ENCODE results near the gene NDUFS6.

NDUFS6 gene

DNA sequence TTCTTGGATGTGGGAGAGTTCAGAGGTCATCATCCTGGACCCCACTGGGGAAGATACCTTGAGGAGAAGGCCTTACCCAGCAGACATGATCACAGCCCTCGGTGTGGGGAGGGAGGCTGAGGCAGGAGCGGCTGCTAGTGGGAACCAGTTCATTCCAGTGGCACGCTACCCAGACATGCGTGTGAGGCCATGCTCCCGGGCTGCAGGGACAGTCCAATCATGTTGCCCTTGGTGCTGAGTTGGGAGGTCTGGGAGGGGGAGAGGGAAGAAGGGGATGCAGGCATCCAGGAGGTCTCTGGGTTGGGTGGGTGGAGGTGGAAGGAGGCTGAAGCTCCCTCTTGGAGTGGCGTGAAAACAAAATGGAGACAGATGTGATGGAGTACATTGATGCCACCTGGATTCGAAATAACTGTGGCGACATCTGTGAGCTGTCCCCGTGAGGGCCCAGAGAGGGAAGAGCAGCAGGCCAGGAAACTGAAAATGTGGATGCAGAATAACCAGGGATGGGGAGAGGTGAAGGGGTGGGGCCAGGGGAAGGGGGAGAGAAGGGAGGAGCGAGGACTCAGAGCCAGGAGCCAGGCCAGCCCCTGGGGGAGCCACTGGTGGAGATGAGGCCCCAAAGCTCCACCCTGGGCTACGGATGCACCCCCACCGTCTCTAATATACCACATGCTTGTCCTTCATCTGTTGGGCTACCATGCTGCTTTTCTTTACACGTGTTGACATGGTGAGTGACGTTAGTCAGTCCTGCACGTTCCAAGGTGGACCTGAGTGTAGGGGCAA is 16.2 kb downstream of the NDUFS6 start:
- no peak for DNase-seq (ENCODE audit: low read depth)

DNA sequence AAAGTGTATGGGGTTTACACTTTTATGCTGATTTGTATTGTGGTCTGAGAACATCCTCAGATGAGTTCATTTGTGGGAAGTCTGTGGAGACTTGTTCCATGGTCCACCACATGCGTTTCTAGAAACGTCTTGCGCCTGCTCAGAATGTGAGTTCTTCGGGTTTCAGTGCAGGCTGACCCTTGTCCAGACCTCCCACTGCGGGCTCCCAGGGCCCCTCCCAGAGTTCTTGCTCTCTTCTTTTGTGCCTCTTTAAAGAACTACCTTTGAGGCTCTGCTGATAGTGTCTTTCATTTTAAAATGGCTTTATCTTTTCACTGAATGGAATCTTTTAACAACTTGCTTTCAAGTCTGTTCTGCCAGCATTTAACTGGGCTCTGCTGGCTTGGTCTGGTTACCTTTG is 17.6 kb downstream of the NDUFS6 start:
- DNase-seq (ENCODE audit: low read depth), result no peak

DNA sequence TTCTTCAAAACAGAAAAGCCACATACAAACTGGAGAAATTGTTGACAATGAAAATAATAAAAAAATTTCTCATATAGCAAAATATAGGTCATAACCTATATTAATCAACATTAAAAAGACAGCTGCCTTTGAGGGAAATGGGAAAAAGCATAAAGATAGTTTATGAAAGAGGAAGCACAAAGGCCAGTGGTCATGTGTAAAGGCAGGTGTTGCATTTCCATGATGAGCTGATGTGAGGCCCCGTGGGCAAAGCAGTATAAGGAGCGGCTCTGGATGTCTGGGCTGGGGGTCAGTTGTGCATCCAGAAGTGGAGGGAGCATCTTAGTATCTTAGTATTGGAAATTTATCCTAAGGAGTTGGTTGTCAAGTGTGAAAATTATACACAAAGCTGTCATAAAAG is 18.3 kb downstream of the NDUFS6 start:
- no peak for DNase-seq (ENCODE audit: low read depth)

DNA sequence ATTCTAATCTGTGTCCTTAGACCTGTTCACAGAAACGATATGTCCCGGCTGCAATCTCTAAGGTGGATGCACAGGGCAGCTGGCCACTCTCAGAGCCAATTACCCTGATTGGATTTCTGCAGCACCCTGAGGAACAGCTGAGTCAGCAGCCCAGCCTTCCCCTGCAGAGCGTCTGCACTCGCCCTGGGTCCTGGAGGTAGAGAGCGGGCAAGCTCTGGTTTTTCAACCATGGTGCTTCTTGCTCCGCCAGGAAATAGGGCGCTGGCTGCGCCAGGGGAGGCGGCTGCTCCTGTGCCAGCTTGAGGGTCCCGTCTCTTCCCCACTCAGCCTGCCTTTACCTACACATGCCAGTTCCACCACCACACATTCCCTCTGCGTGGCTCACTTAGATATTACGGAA is 19.2 kb downstream of the NDUFS6 start:
- DNase-seq (ENCODE audit: low read depth), result no peak

DNA sequence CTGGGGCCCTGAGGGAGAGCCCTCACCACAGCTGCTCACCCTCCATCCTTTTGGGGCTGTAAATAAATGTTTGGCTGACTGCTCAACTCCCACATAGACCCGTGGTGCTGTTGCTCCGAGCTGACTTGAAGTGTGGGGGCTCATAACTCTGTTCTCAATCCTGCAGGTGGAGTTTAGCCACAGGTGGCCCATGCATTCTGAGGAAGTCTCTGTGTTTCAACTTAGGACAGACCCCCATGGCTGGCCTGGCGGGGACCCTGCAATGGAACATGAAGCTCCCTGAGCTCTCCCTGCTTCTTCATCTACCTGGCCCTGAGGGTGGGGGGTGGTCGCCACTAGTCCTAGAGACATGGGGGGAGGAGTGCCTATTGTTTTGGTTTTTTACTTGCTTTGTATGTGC is 19.7 kb downstream of the NDUFS6 start:
- DNase-seq (ENCODE audit: low read depth), result no peak

DNA sequence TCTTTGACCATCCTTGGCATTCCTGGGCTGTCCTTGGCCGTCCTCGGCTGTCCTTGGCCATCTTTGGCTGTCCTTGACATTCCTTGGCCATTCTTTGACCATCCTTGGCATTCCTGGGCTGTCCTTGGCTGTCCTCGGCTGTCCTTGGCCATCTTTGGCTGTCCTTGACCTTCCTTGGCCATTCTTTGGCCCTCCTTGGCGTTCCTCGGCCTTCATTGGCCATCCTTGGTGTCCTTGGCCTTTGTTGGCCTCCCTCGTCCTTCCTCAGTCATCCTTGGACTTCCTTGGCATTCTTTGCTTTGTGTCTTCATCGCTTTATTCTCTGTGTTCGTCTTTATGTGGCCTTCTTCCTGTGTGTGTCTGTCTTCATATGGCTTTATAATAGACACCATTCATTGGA is 20.7 kb downstream of the NDUFS6 start:
- DNase-seq (ENCODE audit: low read depth), result no peak

DNA sequence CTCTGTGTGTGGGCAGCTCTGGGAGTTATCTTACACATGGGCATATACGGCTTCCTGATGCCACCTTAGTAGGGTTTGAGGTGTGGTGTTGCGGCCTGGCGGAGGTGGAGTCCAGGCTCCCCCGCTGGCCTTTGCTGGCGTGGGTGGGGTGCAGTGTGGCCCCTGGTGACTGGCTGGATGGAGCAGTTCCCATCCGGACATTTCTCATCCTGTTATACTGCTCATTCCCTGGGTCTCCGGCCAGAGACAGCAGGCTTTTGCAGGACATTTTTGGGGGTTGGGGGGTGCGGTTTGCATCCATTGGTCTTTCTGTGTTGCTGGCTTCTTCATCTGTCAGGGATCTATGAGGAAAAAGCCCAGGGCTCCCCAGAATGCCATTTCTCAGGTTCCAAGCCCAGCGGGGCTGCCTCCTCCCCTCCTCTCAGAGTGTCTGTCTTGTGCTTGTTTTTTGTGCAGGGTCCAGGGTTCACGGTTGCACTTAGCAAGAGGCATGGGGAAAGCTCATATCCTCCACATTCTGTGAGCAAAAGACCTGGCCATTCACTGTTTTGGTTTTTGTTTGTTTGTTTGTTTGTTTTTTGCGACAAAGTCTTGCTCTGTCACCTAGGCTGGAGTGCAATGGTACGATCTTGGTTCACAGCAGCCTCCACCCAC is 22.3 kb downstream of the NDUFS6 start:
- DNase-seq (ENCODE audit: low read depth), result no peak

DNA sequence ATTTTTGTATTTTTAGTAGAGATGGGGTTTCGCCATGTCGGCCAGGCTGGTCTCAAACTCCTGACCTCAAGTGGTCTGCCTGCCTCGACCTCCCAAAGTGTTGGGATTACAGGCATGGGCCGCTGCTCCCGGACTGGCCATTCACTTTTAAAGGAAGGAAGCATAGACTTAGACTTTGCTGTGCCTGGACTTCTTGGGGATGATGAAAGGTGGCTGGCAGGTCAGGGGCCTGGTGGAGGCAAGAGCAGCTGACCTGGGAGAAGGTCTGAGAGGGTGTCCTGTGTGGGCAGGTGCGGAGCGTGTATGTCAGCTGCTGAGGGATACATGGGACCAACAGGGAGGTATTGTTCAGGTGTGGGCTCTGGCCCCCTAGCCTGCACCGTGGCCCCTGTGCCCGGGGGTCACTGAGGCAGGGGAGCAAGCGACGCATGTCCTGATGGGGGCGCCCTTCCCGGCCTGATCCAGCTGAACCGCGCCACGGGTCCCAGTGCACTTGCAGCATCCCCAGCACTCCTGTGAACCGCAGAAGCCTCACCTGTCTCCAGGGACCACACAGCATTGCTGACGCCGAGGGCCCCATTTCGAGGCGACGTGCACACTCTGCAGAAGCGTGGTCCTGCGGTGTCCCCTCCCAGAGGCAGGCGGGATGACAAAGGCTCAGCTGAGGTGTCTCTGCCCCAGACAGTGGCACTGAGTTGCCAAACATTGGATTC is 23.1 kb downstream of the NDUFS6 start:
- no peak for DNase-seq (ENCODE audit: low read depth)

DNA sequence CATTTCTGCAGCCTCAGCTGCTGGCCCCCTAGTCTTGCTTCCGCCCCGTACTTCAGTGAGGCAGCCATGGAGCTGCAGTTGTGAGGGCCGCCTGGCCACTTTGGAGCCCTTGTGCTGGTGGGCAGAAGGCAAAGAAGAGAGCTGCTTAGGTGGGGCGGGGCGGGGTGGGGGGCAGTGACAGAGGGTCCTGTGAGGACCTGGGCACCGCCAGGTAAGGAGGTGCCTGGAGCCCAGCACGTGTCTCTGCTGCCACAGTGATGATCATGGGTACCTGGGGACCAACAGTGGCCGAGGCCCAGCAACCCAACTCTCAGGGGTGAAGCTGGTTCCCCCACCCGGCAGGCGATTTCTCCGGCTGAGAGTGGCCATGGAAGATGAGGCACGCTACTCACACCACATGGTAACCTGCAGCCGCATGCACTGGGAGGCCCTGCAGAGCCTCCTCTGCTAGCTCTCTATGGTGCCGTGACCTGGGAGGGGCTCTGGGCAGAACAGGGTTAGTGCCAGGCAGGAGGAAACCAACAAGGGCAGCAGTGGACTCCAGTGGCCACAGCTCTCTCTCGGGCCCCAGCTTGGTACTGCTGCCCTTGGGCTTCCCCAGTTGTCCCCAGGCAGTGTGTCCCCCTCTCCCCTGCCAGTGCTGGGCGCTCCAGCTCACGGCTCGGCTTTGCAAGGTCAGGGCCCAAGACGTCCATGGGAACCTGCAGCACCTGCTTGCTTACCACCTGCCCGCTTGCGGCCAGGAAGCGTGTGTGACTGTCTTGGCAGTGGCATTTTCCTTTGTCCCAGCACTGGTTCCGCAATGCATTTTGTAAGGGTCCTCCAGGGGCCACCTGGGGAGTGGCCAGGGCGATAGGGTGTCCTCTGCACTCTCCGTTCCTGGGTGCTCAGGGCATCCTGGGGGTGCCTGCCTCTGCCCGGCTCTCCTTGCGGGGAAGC is 24.0 kb downstream of the NDUFS6 start:
- no peak for DNase-seq (ENCODE audit: low read depth)

DNA sequence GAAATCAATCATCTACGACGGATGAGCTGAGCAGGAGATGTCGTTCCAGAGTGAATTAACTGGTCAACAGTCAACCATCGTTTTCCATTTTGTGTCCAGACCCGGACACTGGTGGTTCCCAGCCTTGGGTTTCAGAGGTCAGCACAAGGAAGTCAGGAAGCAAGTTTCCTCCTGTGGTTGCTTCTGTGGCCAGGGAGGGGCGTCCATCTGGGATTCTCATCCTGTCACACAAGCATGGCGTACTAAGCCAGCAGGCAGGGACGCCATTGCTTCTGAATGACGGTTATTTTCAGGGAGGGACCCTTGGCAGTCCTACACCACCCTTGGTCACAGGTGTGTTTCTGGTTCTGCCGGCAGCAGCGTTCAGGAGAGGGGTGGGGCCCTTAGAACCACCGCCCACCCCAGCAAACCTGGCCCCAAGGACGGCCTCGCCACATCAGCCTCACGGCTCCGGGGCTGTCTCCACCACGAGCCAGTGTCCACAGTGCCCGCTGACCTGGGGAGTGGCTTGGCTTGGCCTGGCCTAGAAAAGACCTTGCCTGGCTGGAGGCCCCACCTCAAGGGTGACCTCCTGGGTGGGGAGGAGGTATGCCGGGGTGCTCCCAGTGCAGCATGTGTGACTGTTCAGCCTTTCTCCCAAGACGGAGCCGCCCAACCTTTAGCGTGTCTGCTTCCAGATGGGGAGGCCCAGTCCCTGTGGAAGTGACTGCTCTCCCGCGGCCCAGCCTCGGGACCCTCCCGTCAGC is 25.2 kb downstream of the NDUFS6 start:
- no peak for DNase-seq (ENCODE audit: low read depth)

DNA sequence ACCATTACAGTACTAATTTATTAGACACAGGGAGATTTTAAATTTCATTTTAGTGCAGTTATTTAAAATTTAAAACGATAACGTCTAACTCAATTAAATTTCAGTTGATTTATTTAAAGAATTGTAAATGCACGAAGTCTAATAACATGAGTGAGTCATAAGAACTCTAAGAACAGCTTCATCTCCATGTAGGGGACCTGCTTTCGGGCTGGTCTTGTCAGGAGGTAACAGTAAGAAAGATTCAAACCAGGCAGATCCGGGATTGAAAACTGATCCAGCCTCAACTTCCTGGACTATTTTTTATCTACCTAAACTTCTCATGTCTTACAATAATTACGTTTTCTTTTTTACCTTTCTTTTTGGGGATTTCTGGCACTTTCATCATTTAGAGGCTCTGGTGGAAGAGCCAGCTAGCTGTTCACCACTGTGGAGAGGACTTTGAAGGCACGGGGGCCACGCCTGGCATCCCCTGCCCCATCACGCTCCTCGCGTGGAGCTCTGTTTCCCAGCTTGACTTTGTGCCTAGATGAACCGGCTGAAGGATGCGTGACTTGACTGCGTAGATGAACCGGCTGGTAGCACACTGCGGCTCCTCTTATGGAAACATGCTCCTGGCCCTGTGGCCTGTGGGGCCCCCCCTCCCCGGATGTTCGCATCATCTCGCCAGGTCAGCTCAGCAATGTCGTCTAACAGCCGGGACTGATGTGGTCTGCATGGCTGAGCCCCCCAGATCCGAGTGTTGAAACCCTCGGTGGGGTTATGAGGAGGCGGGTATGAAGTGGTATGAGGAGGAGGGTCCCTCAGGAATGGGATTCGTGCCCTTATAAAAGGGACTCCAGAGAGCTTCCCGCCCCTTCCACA is 26.0 kb downstream of the NDUFS6 start:
- DNase-seq (ENCODE audit: low read depth), result no peak

DNA sequence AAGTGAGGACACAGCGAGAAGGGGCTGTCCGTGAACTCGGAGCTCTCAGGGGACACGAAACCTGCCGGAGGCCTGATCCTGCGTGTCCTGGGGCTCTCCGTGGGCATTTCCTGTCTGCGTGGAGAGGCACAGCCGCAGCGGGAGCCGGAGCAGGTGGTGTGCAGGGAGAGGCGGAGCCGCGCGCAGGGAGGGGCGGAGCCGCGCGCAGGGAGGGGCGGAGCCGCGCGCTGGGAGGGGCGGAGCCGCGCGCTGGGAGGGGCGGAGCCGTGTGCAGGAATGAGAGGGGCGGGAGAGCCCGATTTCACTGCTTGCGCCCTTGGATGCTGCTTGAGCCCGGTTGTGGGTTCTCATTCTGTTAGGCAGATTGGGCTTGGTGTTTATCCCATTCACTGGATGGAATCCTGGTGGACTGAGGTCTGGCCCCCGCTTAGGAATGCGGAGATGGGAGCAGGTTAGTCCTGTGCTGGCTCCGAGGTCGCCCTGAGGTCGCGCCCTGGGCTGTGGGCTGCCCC is 26.7 kb downstream of the NDUFS6 start:
- DNase-seq (ENCODE audit: low read depth), result no peak

DNA sequence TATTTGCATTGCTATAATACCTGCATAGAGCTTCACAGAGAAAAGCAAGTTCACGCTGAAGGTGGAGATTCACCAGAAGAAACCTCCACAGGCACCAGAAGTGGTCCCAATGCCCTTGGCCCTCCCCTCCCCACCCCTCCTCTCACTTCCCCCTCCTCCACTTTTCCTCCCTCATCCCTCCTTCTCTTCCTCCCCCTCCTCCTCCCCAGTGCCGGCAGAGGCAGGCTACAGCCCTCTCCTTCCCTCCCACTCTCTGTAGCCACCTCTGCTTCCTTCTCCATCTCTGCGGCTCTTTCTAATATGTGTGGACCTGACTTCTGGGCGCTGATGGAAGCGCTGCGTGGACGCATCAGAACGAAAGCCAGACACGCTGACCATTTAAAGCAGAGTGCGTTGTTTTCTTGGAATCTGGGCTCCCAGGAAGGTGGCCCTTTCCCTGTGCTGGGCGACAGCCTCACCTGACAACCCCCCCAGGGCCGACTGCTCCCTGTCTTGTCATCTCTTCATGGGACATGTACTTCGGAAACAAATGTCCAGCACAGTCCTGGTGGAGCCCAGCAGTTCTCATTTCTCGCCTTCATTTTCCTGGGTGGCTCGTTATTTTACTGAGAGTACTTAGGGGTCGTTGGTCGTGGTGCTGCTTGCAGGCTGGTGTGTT is 29.5 kb downstream of the NDUFS6 start:
- DNase-seq (ENCODE audit: low read depth), result no peak

DNA sequence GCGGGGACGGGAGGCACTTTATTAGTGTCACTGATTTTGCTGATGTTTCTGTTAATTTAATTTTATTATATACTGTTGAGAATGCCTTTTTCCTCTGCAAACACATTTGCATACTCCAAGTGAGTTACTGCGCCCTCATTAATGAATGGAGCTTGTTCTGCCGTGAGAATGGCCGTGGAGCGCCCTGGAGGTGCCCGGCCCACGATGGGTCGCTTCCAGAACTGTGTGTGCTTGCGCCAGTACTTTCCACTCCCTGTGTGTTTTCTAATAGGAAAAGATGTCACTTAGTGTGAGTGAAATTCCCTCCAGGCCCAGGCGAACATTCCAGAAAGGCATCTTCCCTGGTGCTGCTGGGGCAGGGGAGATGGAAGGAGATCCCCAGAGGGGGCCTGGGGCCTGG is 30.1 kb downstream of the NDUFS6 start:
- DNase-seq (ENCODE audit: low read depth), result no peak

DNA sequence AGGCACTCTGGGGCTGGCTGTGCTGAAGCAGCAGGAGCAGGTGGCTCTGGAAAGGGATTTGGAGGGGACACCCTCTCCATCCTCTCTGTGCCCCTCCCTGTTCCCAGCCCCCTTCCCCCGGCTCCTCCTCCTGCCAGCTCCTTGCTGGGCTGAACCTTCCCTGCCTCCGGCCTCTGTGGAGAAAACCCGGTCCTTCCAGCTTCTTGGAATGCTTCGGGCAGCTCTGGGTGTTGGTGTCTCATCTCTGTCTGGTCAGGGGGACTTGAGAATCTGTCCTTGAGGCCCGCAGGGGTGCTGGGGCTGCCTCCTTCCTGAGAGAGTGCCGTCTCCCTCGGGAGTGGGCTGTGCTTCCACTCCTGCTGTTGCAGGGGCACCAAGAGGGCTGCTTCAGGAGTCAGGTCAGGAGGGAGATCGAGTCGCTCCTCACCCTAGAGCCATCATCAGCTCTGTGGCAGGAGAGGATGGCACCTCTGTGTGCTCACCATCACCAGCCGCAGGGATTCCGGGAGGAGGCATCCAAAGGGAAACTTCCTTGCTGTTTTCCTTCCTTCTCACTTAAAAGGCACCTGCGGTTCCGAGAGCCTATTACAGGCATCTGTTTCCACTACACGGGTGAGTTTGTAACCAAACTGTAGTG is 30.6 kb downstream of the NDUFS6 start:
- no peak for DNase-seq (ENCODE audit: low read depth)

DNA sequence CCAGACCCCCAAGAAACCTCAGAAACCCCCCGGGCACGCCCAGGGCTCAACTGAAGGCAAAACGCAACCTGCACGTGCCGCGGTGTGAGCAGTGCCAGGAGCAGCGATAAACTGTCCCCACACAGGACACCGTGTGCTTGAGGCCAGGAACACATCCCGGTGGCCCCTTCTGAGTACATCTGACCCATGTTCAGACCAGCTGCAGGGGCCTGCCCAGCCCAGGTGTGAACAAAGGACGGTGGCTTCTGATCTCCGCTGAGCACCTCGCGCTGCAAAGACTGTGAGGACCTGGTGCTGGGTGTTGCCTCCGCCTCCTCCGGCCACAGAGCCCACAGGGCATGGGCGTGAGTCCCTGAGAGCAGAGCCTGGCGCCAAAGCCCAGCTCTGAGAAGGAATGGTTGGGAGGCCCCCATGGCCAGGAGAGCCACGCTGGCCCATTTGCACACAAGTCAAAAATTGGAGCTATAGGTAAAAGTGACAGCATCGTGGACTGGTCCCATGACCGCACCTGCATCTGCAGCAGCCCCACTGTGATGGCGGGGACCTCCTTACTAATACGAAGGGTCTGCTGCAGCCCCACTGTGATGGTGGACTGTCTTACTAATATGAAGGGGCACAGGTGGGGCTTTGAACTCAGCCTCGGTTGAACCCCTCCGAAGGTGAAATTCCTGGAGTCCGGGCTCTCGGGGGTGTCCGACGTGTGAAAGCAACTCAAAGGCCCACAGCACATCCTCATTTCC is 31.5 kb downstream of the NDUFS6 start:
- no peak for DNase-seq (ENCODE audit: low read depth)

DNA sequence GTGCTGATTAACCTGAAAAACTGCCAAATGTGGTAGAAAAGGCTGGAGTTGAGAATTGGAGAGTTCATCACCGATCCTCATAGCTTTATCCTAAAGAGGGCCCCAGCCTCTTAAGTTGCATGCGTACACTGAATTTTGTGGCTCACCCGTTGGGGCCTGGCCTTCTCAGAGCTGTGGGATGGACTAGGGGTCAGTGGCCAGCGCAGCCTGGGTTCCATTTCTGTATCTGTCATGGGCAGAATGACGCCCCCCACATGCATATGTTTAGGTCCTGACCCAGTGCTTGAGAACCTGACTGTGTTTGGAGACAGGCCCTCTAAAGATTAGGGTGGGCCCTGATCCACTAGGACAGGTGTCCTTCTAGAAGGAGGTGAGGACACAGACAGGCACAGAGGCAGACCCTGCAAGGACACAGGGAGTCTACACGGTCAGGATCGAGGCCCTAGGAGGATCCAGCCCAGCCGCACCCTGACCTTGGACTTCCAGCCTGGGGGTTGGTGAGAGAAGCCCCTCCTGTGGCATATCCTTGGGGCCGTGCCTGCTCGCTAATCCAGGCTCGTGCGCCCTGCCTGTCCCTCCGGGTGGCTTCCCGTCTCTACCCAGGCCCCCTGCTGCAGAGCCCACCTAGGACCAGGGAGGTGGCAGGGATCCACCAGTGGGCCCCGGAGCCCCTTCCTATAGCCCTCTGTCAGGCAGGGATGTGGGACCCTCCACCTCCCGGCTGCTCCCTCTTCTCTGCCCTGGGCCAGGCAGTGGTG is 32.2 kb downstream of the NDUFS6 start:
- no peak for DNase-seq (ENCODE audit: low read depth)
